Measurements from ENCODE around the gene CADPS2. TPM values are rescaled to one million over a fixed set of nuclear protein-coding genes. Genes with fewer than 3 reads are reported as not detected.

The CADPS2 gene
- total and polyA plus RNA-seq, 2 donors (not counting 3 experiments of a cell fraction or from before 2014, with no cell fraction given), result 9.5 to 22.6 TPM

DNA sequence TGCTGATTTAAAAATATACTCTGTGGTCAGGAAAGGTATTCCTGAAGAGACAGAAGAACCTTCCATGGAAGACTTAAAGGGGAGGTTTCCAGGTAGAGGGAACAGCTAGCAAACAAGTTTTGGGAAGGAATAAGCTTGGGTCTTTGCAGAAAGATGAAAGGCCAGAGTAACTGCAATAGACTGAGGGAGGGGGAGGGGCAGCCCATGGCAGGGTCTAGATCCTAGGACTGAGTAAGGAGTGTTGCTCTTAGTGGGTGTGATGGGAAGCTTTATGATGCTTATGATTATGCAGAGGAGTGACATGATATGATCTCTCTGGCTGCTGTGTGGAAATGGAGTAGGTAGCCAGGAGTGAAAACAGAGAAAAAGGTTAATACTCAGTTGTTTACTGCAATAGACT lies 491.7 kb downstream of the CADPS2 start:
- no peak overlapping the region for H3K27ac ChIP-seq (ENCODE audit: insufficient read depth, low read depth, low read length)
- H3K4me3 ChIP-seq (replicated peaks in 1 of 3; ENCODE audit: insufficient read depth in 1 of 3, low read depth in 1 of 3, low read length in 3 of 3), result no peak overlapping the region
- no peaks in the 10 kb centered on the region for H3K9me1 ChIP-seq (replicated peaks; ENCODE audit: control insufficient read depth, extremely low read depth, insufficient read depth, low read length)
- no peaks in the 10 kb centered on the region for H3K79me2 ChIP-seq (ENCODE audit: control insufficient read depth, insufficient read depth, low read length)
- DNase-seq (ENCODE audit: low read depth, low spot score), result no peak
- no peaks in the 10 kb centered on the region for H3K9me3 ChIP-seq (replicated peaks; ENCODE audit: control insufficient read depth, insufficient read depth, low read length)
- H3K4me1 ChIP-seq (ENCODE audit: control insufficient read depth, extremely low read depth, insufficient read depth, low read length), result no peaks in the 10 kb centered on the region
- POLR2A ChIA-PET, result no interaction called here
- FAIRE-seq, result no peak
- no TSS peak for BruUV-seq (replicated peaks)
- no peaks in the 10 kb centered on the region for H3K27me3 ChIP-seq (ENCODE audit: control insufficient read depth in 2 of 2, insufficient read depth in 2 of 2, low read length in 2 of 2)
- intact Hi-C loops (cut with micrococcal nuclease), result no loop called here
- dilution Hi-C loops (cut with MboI; ENCODE audit: extremely low pct_ligation_motif_present, low sequenced_read_pairs), result no loop called here
- no peak overlapping the region for H2AFZ ChIP-seq (ENCODE audit: low read depth, low read length)
- H3K4me2 ChIP-seq (ENCODE audit: insufficient read depth, low read length), result no peak overlapping the region
- TF ChIP-seq FOS (IDR thresholded peaks at IDR 0.05; ENCODE audit: borderline replicate concordance, insufficient read depth, low read length) (no peak), EZH2 (IDR thresholded peaks at IDR 0.05; ENCODE audit: borderline replicate concordance, low read depth, low read length, severe bottlenecking) (no peak), POLR2A (IDR thresholded peaks at IDR 0.05; ENCODE audit: low read depth, low read length) (no peak), POLR2AphosphoS5 (IDR thresholded peaks at IDR 0.05; ENCODE audit: insufficient read depth, low read depth, low read length) (no peak), MYC (IDR thresholded peaks at IDR 0.05; ENCODE audit: low read depth, low read length) (no peak), GATA2 (IDR thresholded peaks at IDR 0.05; ENCODE audit: insufficient read depth, insufficient read length, low read depth, low read length) (no peak), MAX (IDR thresholded peaks at IDR 0.05; ENCODE audit: insufficient read depth, insufficient read length) (no peak), JUN (IDR thresholded peaks at IDR 0.05; ENCODE audit: borderline replicate concordance, insufficient read depth, insufficient read length, low read depth) (no peak)
- TF ChIP-seq, protein P1, sequence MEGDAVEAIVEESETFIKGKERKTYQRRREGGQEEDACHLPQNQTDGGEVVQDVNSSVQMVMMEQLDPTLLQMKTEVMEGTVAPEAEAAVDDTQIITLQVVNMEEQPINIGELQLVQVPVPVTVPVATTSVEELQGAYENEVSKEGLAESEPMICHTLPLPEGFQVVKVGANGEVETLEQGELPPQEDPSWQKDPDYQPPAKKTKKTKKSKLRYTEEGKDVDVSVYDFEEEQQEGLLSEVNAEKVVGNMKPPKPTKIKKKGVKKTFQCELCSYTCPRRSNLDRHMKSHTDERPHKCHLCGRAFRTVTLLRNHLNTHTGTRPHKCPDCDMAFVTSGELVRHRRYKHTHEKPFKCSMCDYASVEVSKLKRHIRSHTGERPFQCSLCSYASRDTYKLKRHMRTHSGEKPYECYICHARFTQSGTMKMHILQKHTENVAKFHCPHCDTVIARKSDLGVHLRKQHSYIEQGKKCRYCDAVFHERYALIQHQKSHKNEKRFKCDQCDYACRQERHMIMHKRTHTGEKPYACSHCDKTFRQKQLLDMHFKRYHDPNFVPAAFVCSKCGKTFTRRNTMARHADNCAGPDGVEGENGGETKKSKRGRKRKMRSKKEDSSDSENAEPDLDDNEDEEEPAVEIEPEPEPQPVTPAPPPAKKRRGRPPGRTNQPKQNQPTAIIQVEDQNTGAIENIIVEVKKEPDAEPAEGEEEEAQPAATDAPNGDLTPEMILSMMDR (IDR thresholded peaks at IDR 0.05; ENCODE audit: extremely low read depth in 1 of 2, insufficient read depth in 1 of 2, low read depth in 1 of 2, low read length in 2 of 2), result no peak
- no peaks in the 10 kb centered on the region for H4K20me1 ChIP-seq (replicated peaks; ENCODE audit: control insufficient read depth, extremely low read depth, insufficient read depth, low read length)
- no peaks in the 10 kb centered on the region for H3K36me3 ChIP-seq (ENCODE audit: control insufficient read depth in 2 of 2, extremely low read depth in 1 of 2, insufficient read depth in 2 of 2, low read length in 2 of 2)
- CTCF ChIA-PET, result no interaction called here
- H3K9ac ChIP-seq (replicated peaks; ENCODE audit: extremely low read depth, insufficient read depth, low read length), result no peak overlapping the region
